SK-N-SH (cell line): ENCODE results near the gene WDR81. TPM values are rescaled to one million over a fixed set of nuclear protein-coding genes. Genes with fewer than 3 reads are reported as not detected.

Experiments used
- CTCF ChIA-PET: fragments of 300-600, 350-600 bp; formaldehyde crosslinking; extraction: SDS; loops from one replicate; lab custom pipeline; 2021; lab: Yijun Ruan, JAX
- POLR2A ChIA-PET: fragments of 350-600 bp; sonication (Branson Sonifier 250); formaldehyde crosslinking; extraction: SDS; loops from one replicate; lab custom pipeline; 2020; ENCODE audit warnings: antibody characterized with exemption, inconsistent platforms; lab: Yijun Ruan, JAX
- DNase-seq: peaks from one replicate; pipeline ENCODE4 v3.0.0; 2012
- H2AFZ ChIP-seq: fragments of 200-600 bp; sonication (generic); 2 replicates; pipeline ENCODE4 v1.8.1; 2016; ENCODE audit warnings: antibody characterized with exemption, mild to moderate bottlenecking, low read depth
- H3F3A ChIP-seq: fragments of 200-600 bp; sonication (generic); replicated peaks from 2 replicates; pipeline ENCODE3; 2016; ENCODE audit warnings: antibody characterized with exemption, mild to moderate bottlenecking; ENCODE audit not compliant: insufficient read depth
- H3K27ac ChIP-seq, 2 experiments: fragments of 200-500 bp in 1 of 2; fragments of 200-600 bp in 1 of 2; sonication (Bioruptor generic) in 1 of 2; sonication (generic), shearing (Covaris generic) in 1 of 2; 2 replicates each; pipeline versions ENCODE4 v1.5.1 to v1.6.1; 2014 to 2016; ENCODE audit warnings: low read depth in 2 of 2, inconsistent platforms in 1 of 2, low read length in 1 of 2, mild to moderate bottlenecking in 1 of 2, mixed read lengths in 1 of 2
- H3K27me3 ChIP-seq: fragments of 200-600 bp; sonication (generic), shearing (Covaris generic); 2 replicates; pipeline ENCODE4 v1.6.1; 2016; ENCODE audit warnings: mixed run types; ENCODE audit not compliant: insufficient read depth
- H3K36me3 ChIP-seq, 2 experiments: fragments of 200-500 bp in 1 of 2; fragments of 200-600 bp in 1 of 2; sonication (Bioruptor generic) in 1 of 2; sonication (generic) in 1 of 2; replicated peaks in 1 of 2; 2 replicates each; pipeline versions ENCODE3 to v1.5.1; 2014 to 2016; ENCODE audit warnings: low read length in 1 of 2, mild to moderate bottlenecking in 1 of 2; ENCODE audit not compliant: insufficient read depth in 2 of 2, control insufficient read depth in 1 of 2
- H3K4me1 ChIP-seq, 2 experiments: fragments of 200-500 bp in 1 of 2; fragments of 200-600 bp in 1 of 2; sonication (Bioruptor generic) in 1 of 2; sonication (generic), shearing (Covaris generic) in 1 of 2; 2 replicates each; pipeline versions ENCODE4 v1.5.1 to v1.6.1; 2014 to 2016; ENCODE audit warnings: low read depth in 1 of 2, low read length in 1 of 2, mixed run types in 1 of 2; ENCODE audit not compliant: insufficient read depth in 2 of 2, control insufficient read depth in 1 of 2
- H3K4me2 ChIP-seq: fragments of 200-600 bp; sonication (generic), shearing (Covaris generic); 2 replicates; pipeline ENCODE4 v1.6.1; 2017; ENCODE audit warnings: mixed run types
- H3K4me3 ChIP-seq, 2 experiments: fragments of 200-500 bp in 1 of 2; fragments of 200-600 bp in 1 of 2; sonication (Bioruptor generic) in 1 of 2; sonication (generic), shearing (Covaris generic) in 1 of 2; 2 replicates each; pipeline versions ENCODE4 v1.5.1 to v1.8.1; 2014 to 2016; ENCODE audit warnings: low read depth in 2 of 2, inconsistent platforms in 1 of 2, low read length in 1 of 2, mild to moderate bottlenecking in 1 of 2, mixed read lengths in 1 of 2, moderate library complexity in 1 of 2
- H3K79me2 ChIP-seq: fragments of 200-600 bp; sonication (generic); 2 replicates; pipeline ENCODE4 v1.8.1; 2017; ENCODE audit warnings: mild to moderate bottlenecking; ENCODE audit not compliant: insufficient read depth
- H3K9ac ChIP-seq: fragments of 200-600 bp; sonication (generic); 2 replicates; pipeline ENCODE4 v1.6.1; 2017; ENCODE audit warnings: mixed run types
- H3K9me2 ChIP-seq: fragments of 200-600 bp; sonication (generic); 2 replicates; pipeline ENCODE4 v1.6.1; 2017; ENCODE audit warnings: mixed run types
- H3K9me3 ChIP-seq: fragments of 200-600 bp; sonication (generic); 2 replicates; pipeline ENCODE4 v1.6.1; 2017; ENCODE audit warnings: mixed run types, mild to moderate bottlenecking, moderate library complexity
- H4K20me1 ChIP-seq: fragments of 200-600 bp; sonication (generic); 2 replicates; pipeline ENCODE4 v1.6.1; 2017; ENCODE audit warnings: mild to moderate bottlenecking, mixed run types; ENCODE audit not compliant: insufficient read depth
- CHD2 ChIP-seq: fragments of 150-350 bp; IDR thresholded peaks from 2 replicates; pipeline ENCODE4 v1.6.1; 2018; ENCODE audit warnings: low read length; ENCODE audit not compliant: partially characterized antibody
- ELF1 ChIP-seq: IDR thresholded peaks from 2 replicates; pipeline ENCODE4 v1.4.0; 2012
- EZH2phosphoT487 ChIP-seq: fragments of 200-600 bp; sonication (generic); IDR thresholded peaks from 2 replicates; pipeline ENCODE4 v1.6.1; 2017; ENCODE audit warnings: low read depth, mixed run types, mild to moderate bottlenecking, antibody characterized with exemption, moderate library complexity, borderline replicate concordance
- FOSL2 ChIP-seq: IDR thresholded peaks from 2 replicates; pipeline ENCODE4 v1.4.0; 2012; ENCODE audit warnings: low read depth, mild to moderate bottlenecking, moderate library complexity, borderline replicate concordance
- GABPA ChIP-seq: IDR thresholded peaks from 2 replicates; pipeline ENCODE4 v1.4.0; 2012; ENCODE audit warnings: low read depth, mild to moderate bottlenecking
- MEF2A ChIP-seq: IDR thresholded peaks from 2 replicates; pipeline ENCODE4 v1.4.0; 2012; ENCODE audit warnings: low read depth, borderline replicate concordance
- MXI1 ChIP-seq: IDR thresholded peaks from 2 replicates; pipeline ENCODE4 v1.6.1; 2012; ENCODE audit warnings: mild to moderate bottlenecking, low read depth, low read length, improper control_type of control experiment
- POLR2AphosphoS5 ChIP-seq: IDR thresholded peaks from 2 replicates; pipeline ENCODE4 v1.6.1; 2012; ENCODE audit warnings: low read depth, low read length
- RAD21 ChIP-seq: IDR thresholded peaks from 2 replicates; pipeline ENCODE4 v1.6.1; 2012; ENCODE audit warnings: mild to moderate bottlenecking, low read length
- RXRA ChIP-seq: IDR thresholded peaks from 2 replicates; pipeline ENCODE4 v1.4.0; 2012; ENCODE audit warnings: low read depth, mild to moderate bottlenecking, borderline replicate concordance
- SIN3A ChIP-seq: IDR thresholded peaks from 2 replicates; pipeline ENCODE4 v1.6.1; 2012; ENCODE audit warnings: low read depth, mild to moderate bottlenecking, low read length, moderate library complexity, borderline replicate concordance
- TAF1 ChIP-seq: IDR thresholded peaks from 2 replicates; pipeline ENCODE4 v1.6.1; 2012; ENCODE audit warnings: low read depth, mild to moderate bottlenecking, low read length, moderate library complexity, borderline replicate concordance
- whole genome bisulfite sequencing: methylation state at CpG from one replicate; pipeline ENCODE4 v1.1.6; 2017; ENCODE audit warnings: low lambda C conversion rate; 5-methylcytosine and 5-hydroxymethylcytosine counted together
- polyA plus RNA-seq, 3 experiments: library from polyadenylated mRNA; depleted of rRNA; stranded (reverse); fragments of >200 nt; gene quantifications; 2 replicates each; pipeline ENCODE4 v1.2.3, GENCODE V29; 2012
- TF ChIP-seq, protein P1 (sequence below): IDR thresholded peaks from 2 replicates; pipeline ENCODE4; 2012
- TF ChIP-seq, protein P2 (sequence below): fragments of 150-350 bp; IDR thresholded peaks from 2 replicates; pipeline ENCODE4 v1.6.1; 2017; ENCODE audit warnings: antibody characterized with exemption, low read length, low read depth, borderline replicate concordance
- TF ChIP-seq, protein P3 (sequence below): IDR thresholded peaks from 2 replicates; pipeline ENCODE4 v1.4.0; 2012; ENCODE audit warnings: low read depth
- TF ChIP-seq, protein P4 (sequence below): IDR thresholded peaks from 2 replicates; pipeline ENCODE4 v1.4.0; 2012; ENCODE audit warnings: low read depth, borderline replicate concordance
- TF ChIP-seq, protein P5 (sequence below): IDR thresholded peaks from 2 replicates; pipeline ENCODE4 v1.4.0; 2012; ENCODE audit warnings: low read depth, borderline replicate concordance

Gene WDR81
- 7.2 and 9.3 TPM in 2 replicates for polyA plus RNA-seq (2012; rRNA removed)
- 2.4 and 4.3 TPM in 2 replicates for polyA plus RNA-seq (2012; cell fraction: cytosol; rRNA removed)
- polyA plus RNA-seq (2012; cell fraction: nucleus; rRNA removed) = 30.4 and 32.0 TPM in 2 replicates

DNA sequence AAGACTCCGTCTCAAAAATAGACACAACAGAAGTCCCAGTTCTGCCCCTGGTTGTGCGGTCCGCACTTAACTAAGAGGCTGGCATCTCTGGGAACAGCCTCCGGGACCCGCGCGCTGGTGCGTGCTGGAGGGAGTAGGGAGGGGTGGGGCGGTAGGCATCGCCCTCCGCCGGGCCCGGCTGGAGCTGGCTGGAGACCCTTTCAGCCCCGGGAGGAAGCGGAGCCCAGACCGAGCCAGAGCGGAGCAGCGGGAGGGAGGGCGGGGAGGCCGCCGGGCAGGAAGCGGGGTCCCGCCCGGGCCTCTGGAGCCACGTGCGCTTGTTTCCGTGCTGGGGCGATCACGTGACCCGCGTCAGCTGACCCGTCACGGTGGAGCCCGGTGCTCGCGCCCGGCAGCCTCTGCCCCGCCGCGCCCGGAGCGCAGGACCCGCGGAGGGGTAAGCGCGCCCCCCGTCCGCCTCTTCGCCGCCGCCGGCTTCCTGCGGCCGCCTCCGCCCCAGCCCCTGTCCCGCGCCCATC, at the start of gene WDR81:
TSS of gene WDR81 (plus strand) at position 354 of the 518 bp plus-strand sequence. CDS start 256 bp downstream, outside the sequence.
- Histone ChIP-seq H3K36me3 (peaks cover 0 to 24% of the 10 kb centered on the region in 2 experiments), H3K9ac (peak within 1 kb of the TSS; percentile 66), H3K27me3 (no peaks in the 10 kb centered on the region), H3K4me3 (peak within 1 kb of the TSS; percentile 64 to 68), H3K9me2 (no peaks in the 10 kb centered on the region), H2AFZ (peak within 1 kb of the TSS; percentile 100), H3K4me2 (peak within 1 kb of the TSS; percentile 98), H3F3A (peaks cover 17% of the 10 kb centered on the region), H3K79me2 (peaks cover 4% of the 10 kb centered on the region; the same call in 1 of the 2 replicates), H3K27ac (peak within 1 kb of the TSS; percentile 48 to 51; a peak in 3 of 4 replicates), H3K9me3 (no peaks in the 10 kb centered on the region), H3K4me1 (peaks cover 0 to 10% of the 10 kb centered on the region in 2 experiments; a peak in 2 of 4 replicates), H4K20me1 (no peaks in the 10 kb centered on the region)
- 14% methylated on average over 11 of the region's 57 CpGs for WGBS
- CTCF ChIA-PET = interaction anchor here (0.8 to 1.5 kb wide), 7 partner anchors 11 to 158 kb away, joined by 3 to 9 read pairs (median 3); no protein-coding TSS in a partner anchor
- POLR2A ChIA-PET = interaction anchor here (0.7 to 1.6 kb wide), 4 partner anchors 8 to 59 kb away, joined by 3 to 6 read pairs (median 6); partner anchors contain the start of gene SERPINF1
- TF ChIP-seq CHD2 (peak; percentile 40), ELF1 (peak; percentile 65), SIN3A (peak; percentile 95), FOSL2 (no peak), MXI1 (peak; percentile 94), TAF1 (peak; percentile 7; the same call in 1 of the 2 replicates), RAD21 (no peak)
- TF ChIP-seq, protein P1, sequence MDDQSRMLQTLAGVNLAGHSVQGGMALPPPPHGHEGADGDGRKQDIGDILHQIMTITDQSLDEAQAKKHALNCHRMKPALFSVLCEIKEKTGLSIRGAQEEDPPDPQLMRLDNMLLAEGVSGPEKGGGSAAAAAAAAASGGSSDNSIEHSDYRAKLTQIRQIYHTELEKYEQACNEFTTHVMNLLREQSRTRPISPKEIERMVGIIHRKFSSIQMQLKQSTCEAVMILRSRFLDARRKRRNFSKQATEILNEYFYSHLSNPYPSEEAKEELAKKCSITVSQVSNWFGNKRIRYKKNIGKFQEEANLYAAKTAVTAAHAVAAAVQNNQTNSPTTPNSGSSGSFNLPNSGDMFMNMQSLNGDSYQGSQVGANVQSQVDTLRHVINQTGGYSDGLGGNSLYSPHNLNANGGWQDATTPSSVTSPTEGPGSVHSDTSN = no peak
- TF ChIP-seq, protein P2, sequence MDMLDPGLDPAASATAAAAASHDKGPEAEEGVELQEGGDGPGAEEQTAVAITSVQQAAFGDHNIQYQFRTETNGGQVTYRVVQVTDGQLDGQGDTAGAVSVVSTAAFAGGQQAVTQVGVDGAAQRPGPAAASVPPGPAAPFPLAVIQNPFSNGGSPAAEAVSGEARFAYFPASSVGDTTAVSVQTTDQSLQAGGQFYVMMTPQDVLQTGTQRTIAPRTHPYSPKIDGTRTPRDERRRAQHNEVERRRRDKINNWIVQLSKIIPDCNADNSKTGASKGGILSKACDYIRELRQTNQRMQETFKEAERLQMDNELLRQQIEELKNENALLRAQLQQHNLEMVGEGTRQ = peak; percentile 97
- TF ChIP-seq, protein P3, sequence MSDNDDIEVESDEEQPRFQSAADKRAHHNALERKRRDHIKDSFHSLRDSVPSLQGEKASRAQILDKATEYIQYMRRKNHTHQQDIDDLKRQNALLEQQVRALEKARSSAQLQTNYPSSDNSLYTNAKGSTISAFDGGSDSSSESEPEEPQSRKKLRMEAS = peak; percentile 98
- TF ChIP-seq, protein P4, sequence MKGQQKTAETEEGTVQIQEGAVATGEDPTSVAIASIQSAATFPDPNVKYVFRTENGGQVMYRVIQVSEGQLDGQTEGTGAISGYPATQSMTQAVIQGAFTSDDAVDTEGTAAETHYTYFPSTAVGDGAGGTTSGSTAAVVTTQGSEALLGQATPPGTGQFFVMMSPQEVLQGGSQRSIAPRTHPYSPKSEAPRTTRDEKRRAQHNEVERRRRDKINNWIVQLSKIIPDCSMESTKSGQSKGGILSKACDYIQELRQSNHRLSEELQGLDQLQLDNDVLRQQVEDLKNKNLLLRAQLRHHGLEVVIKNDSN = peak; percentile 97
- peak; percentile 98 for DNase-seq

DNA sequence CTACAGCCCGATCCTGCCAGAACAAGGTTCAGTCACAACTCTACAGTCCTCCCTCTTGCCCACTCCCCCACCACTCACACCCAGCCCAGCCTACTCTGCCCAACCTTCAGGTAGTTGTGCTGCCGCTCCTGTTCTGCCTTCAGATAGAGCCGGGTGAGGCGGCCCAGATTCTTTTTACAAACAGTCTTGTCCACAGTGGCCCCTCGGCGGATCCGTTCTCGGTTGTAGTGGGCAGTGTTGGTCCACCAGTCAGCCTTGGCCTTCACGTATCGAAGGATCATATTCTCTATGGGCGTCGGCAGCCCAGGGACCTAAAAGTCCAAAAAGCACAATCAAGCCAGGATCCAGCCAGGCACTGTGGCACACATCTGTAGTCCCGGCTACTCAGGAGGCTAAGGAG, 48.1 kb upstream of the WDR81 start:
- Histone ChIP-seq H3F3A (peaks cover 17% of the 10 kb centered on the region), H3K27me3 (no peaks in the 10 kb centered on the region), H2AFZ (no peak overlapping the region), H3K79me2 (peaks cover 37% of the 10 kb centered on the region), H3K4me1 (no peaks in the 10 kb centered on the region), H3K9ac (no peak overlapping the region), H3K27ac (no peak overlapping the region), H3K36me3 (peaks cover 84 to 89% of the 10 kb centered on the region in 2 experiments), H3K9me2 (no peaks in the 10 kb centered on the region), H4K20me1 (peaks cover 4% of the 10 kb centered on the region), H3K9me3 (no peaks in the 10 kb centered on the region), H3K4me2 (no peak overlapping the region), H3K4me3 (no peak overlapping the region)
- no peak for DNase-seq
- POLR2A ChIA-PET = no interaction called here
- 95% methylated on average over 13 of the region's 13 CpGs for WGBS
- CTCF ChIA-PET = no interaction called here
- TF ChIP-seq, protein P5, sequence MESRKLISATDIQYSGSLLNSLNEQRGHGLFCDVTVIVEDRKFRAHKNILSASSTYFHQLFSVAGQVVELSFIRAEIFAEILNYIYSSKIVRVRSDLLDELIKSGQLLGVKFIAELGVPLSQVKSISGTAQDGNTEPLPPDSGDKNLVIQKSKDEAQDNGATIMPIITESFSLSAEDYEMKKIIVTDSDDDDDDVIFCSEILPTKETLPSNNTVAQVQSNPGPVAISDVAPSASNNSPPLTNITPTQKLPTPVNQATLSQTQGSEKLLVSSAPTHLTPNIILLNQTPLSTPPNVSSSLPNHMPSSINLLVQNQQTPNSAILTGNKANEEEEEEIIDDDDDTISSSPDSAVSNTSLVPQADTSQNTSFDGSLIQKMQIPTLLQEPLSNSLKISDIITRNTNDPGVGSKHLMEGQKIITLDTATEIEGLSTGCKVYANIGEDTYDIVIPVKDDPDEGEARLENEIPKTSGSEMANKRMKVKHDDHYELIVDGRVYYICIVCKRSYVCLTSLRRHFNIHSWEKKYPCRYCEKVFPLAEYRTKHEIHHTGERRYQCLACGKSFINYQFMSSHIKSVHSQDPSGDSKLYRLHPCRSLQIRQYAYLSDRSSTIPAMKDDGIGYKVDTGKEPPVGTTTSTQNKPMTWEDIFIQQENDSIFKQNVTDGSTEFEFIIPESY = no peak
- TF ChIP-seq TAF1 (no peak), RXRA (no peak), GABPA (no peak), RAD21 (no peak), EZH2phosphoT487 (no peak), POLR2AphosphoS5 (no peak), MEF2A (no peak)
- TF ChIP-seq, protein P2 = no peak
- TF ChIP-seq, protein P4 = no peak
